ENCODE data around the gene CCNF. TPM values are rescaled to one million over a fixed set of nuclear protein-coding genes. Genes with fewer than 3 reads are reported as not detected.

The CCNF gene
- total and polyA plus RNA-seq, 9 of the 15 experiments (the other 6 are each of a cell fraction or from before 2014, with no cell fraction given): 4.1 to 70.1 (median 29.5) TPM

- Histone ChIP-seq H3K4me1 (replicated peaks in 1 of 2; ENCODE audit: control insufficient read depth in 2 of 2, insufficient read depth in 2 of 2, low read length in 2 of 2) (peaks cover 9 to 11% of the 10 kb centered on the region in 2 experiments; a peak in 4 of 5 replicates), H3K4me3 (no peak overlapping the region), H3K27ac (ENCODE audit: extremely low read depth, low read depth, low read length) (no peak overlapping the region), H4K20me1 (replicated peaks; ENCODE audit: control insufficient read depth, insufficient read depth, low read length) (no peaks in the 10 kb centered on the region), H3K9me3 (replicated peaks; ENCODE audit: control insufficient read depth, insufficient read depth, low read depth, low read length) (no peaks in the 10 kb centered on the region), H2AFZ (ENCODE audit: low read depth, low read length) (peak overlapping the region; percentile 75), H3K36me3 (ENCODE audit: control insufficient read depth, insufficient read depth, low read length) (no peaks in the 10 kb centered on the region), H3K9ac (ENCODE audit: insufficient read depth in 1 of 2, low read depth in 2 of 2, low read length in 2 of 2) (peak overlapping the region in 1 of 2 experiments; percentile 55; a peak in 1 of 4 replicates), H3K27me3 (ENCODE audit: control insufficient read depth in 2 of 2, insufficient read depth in 2 of 2, low read length in 2 of 2) (no peaks in the 10 kb centered on the region), H3K9me1 (ENCODE audit: control insufficient read depth, insufficient read depth, low read length) (no peaks in the 10 kb centered on the region), H3K4me2 (ENCODE audit: insufficient read depth, low read length) (no peak overlapping the region; the same call in 1 of the 2 replicates), H3K79me2 (ENCODE audit: control insufficient read depth, insufficient read depth, low read length) (no peaks in the 10 kb centered on the region)
- in situ Hi-C loops (cut with MboI): no loop called here
- ChIA-PET POLR2A (no interaction called here), CTCF (ENCODE audit: low intra/inter-chr PET ratio) (interaction anchor here (1.1 to 2.1 kb wide), 2 partner anchors 79 to 82 kb away, joined by 3 to 12 read pairs; partner anchors contain the start of gene ABCA3)
- ATAC-seq (no peak; the same call in 2 of the 3 replicates), FAIRE-seq (no peak), DNase-seq (ENCODE audit: extremely low read depth in 1 of 4, low spot score in 3 of 4) (no peak)
- intact Hi-C loops (cut with micrococcal nuclease): no loop called here
- WGBS (ENCODE audit: insufficient coverage, low coverage, missing lambda C conversion rate): 64% methylated on average over 7 of the region's 7 CpGs
- TF ChIP-seq ZNF263 (CRISPR knock-in tag; IDR thresholded peaks at IDR 0.05; ENCODE audit: borderline replicate concordance) (0 out of 2 replicates have a peak, but pooled peaks have one; percentile 4), ZNF449 (CRISPR knock-in tag; IDR thresholded peaks at IDR 0.05) (no peak)
- no TSS peak for BruUV-seq (replicated peaks)
These were observed 7.0 kb upstream of the CCNF start for GRCh38 chr16:2422123-2422867.

Measured in K562 (cell line).